Ishikawa (cell line): ENCODE data around the gene CAV3.

Source experiments
- CEBPB ChIP-seq: IDR thresholded peaks from 2 replicates; pipeline ENCODE4 v1.6.1; 2012
- CREB1 ChIP-seq: IDR thresholded peaks from 2 replicates; pipeline ENCODE4 v1.6.1; 2012; ENCODE audit warnings: low read depth
- EGR1 ChIP-seq: IDR thresholded peaks from 2 replicates; pipeline ENCODE4 v1.6.1; 2012
- EP300 ChIP-seq: IDR thresholded peaks from 2 replicates; pipeline ENCODE4 v1.6.1; 2012; ENCODE audit warnings: borderline replicate concordance
- FOXM1 ChIP-seq: IDR thresholded peaks from 2 replicates; pipeline ENCODE4 v1.6.1; 2012; ENCODE audit warnings: low read depth, borderline replicate concordance
- MAX ChIP-seq: IDR thresholded peaks from 2 replicates; pipeline ENCODE4 v1.6.1; 2012
- NFIC ChIP-seq: IDR thresholded peaks from 2 replicates; pipeline ENCODE4 v1.6.1; 2012
- RAD21 ChIP-seq: IDR thresholded peaks from 2 replicates; pipeline ENCODE4 v1.6.1; 2012; ENCODE audit warnings: low read depth
- TAF1 ChIP-seq: IDR thresholded peaks from 2 replicates; pipeline ENCODE4 v1.6.1; 2012; ENCODE audit warnings: low read depth, mild to moderate bottlenecking
- TCF12 ChIP-seq: IDR thresholded peaks from 2 replicates; pipeline ENCODE4 v1.6.1; 2012; ENCODE audit warnings: low read depth
- TEAD4 ChIP-seq: IDR thresholded peaks from 2 replicates; pipeline ENCODE4 v1.6.1; 2012
- YY1 ChIP-seq: IDR thresholded peaks from 2 replicates; pipeline ENCODE4 v1.6.1; 2012; ENCODE audit warnings: low read depth
- ZBTB7A ChIP-seq: IDR thresholded peaks from 2 replicates; pipeline ENCODE4 v1.6.1; 2012; ENCODE audit warnings: low read depth
- TF ChIP-seq, protein P1 (sequence below): IDR thresholded peaks from 2 replicates; pipeline ENCODE4 v1.6.1; 2012; ENCODE audit warnings: low read depth, mild to moderate bottlenecking
- TF ChIP-seq, protein P2 (sequence below): IDR thresholded peaks from 2 replicates; pipeline ENCODE4 v1.6.1; 2012

CAV3 gene

GRCh38 chr3:8727605-8728512 is 5.7 kb upstream of the CAV3 start:
- TF ChIP-seq TEAD4 (no peak), CEBPB (no peak), NFIC (no peak), FOXM1 (no peak), RAD21 (no peak), CREB1 (no peak), MAX (no peak), YY1 (no peak)
- TF ChIP-seq, protein P1, sequence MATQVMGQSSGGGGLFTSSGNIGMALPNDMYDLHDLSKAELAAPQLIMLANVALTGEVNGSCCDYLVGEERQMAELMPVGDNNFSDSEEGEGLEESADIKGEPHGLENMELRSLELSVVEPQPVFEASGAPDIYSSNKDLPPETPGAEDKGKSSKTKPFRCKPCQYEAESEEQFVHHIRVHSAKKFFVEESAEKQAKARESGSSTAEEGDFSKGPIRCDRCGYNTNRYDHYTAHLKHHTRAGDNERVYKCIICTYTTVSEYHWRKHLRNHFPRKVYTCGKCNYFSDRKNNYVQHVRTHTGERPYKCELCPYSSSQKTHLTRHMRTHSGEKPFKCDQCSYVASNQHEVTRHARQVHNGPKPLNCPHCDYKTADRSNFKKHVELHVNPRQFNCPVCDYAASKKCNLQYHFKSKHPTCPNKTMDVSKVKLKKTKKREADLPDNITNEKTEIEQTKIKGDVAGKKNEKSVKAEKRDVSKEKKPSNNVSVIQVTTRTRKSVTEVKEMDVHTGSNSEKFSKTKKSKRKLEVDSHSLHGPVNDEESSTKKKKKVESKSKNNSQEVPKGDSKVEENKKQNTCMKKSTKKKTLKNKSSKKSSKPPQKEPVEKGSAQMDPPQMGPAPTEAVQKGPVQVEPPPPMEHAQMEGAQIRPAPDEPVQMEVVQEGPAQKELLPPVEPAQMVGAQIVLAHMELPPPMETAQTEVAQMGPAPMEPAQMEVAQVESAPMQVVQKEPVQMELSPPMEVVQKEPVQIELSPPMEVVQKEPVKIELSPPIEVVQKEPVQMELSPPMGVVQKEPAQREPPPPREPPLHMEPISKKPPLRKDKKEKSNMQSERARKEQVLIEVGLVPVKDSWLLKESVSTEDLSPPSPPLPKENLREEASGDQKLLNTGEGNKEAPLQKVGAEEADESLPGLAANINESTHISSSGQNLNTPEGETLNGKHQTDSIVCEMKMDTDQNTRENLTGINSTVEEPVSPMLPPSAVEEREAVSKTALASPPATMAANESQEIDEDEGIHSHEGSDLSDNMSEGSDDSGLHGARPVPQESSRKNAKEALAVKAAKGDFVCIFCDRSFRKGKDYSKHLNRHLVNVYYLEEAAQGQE: no peak
- TF ChIP-seq, protein P2, sequence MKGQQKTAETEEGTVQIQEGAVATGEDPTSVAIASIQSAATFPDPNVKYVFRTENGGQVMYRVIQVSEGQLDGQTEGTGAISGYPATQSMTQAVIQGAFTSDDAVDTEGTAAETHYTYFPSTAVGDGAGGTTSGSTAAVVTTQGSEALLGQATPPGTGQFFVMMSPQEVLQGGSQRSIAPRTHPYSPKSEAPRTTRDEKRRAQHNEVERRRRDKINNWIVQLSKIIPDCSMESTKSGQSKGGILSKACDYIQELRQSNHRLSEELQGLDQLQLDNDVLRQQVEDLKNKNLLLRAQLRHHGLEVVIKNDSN: no peak

DNA sequence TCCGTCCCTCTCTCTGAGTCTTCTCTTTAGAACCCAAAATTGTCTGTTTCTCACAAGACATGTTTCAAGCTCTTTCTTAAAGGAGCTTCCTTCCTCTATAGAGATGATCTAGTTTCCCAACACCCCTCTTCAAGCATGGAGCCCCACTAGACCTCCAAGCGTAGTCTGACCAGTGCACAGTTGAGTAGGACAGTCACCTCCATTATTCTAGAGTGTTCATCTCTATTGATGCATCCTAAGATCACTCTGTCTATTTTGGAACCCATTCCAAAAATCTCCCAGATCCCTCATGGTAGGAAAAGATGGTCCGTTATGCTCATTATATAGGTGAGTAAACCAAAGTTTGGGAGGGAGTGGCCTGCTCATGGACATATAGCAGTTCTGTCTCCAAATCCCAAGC is 4.1 kb upstream of the CAV3 start:
- TF ChIP-seq RAD21 (no peak), CEBPB (no peak), TCF12 (no peak), MAX (no peak), FOXM1 (no peak), TAF1 (no peak), NFIC (no peak), EP300 (no peak), CREB1 (no peak), TEAD4 (no peak), YY1 (no peak), ZBTB7A (no peak), EGR1 (no peak)
- TF ChIP-seq, protein P2: no peak
- TF ChIP-seq, protein P1: no peak

DNA sequence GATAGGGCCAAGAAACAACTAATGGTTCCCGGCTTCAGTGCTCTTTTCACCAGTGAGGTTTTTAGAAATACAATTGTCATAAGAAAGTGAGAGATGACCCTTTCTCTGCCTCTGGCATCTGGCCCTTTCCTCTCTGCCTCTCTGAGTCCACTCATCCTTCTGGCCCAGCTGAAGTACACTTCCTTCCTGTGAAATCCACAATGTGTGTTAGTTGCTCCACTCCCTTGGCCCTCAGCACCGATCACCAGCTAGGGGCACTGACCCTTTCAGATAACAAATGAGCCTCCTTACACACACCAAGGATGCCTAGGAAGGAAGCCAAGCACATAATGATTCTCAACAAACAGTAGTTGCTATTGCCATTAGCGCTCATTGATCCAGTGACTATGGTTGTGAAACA is 2.9 kb upstream of the CAV3 start:
- TF ChIP-seq TEAD4 (no peak), CEBPB (no peak), RAD21 (no peak), CREB1 (no peak), YY1 (no peak), TCF12 (no peak), TAF1 (no peak), FOXM1 (no peak)

DNA sequence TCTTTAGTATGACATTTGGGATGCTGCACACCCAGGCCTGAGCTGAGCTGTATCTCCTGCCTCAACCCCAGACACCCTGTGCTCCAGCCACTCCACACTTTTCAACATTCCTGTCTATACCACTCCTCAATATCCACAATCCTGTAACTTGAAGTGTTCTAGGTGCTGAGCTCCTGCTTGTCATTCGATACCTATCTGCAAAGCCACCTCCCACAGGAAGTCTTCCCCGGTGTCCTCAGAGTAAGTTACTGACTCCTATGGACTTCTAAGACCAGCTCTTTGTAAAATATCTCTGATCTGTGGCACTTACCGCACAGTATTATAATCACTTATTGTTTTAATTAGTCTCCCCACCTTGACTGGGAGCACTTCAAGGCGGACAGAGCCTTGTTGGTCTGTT is 1.2 kb upstream of the CAV3 start:
- TF ChIP-seq YY1 (no peak), EP300 (no peak), ZBTB7A (no peak)

DNA sequence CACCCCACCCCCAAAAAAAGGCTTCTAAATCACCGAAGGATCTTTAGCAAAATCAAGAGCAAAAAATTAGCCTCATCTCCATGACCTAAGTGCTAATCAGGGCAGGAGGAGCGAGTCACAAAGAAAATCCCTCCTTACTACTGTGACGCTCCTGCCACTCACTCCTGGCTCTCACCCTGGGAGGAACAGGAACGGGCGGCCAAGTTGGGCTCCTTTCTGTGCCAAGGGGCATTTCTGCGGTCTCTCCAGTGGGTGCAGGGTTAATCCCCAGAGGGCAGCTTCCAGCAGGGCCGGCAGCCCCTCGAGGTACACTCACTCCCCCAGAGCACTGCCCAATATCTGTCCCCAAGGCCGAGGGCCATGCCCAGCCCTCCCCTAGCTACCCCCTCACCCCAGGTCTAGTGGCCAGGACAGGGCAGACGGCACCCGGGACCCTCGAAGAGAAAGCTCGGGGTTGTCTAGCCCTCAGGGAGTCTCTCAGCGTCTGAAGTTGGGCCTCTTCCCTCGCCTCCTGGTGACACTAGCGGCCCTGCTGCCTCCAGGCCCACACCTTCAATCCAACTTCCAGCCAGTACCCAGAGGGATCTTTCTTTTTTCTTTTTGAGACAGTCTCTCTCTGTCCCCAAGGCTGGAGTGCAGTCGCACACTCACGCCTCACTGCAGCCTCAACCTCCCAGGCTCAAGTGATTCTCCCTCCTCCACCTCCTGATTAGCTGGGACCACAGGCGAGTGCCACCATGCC is 706 bp downstream of the CAV3 start:
- no peak for TF ChIP-seq CREB1
- TF ChIP-seq ZBTB7A: no peak
- TF ChIP-seq CEBPB: no peak
- no peak for TF ChIP-seq NFIC
- TF ChIP-seq, protein P2: no peak
- no peak for TF ChIP-seq TCF12
- TF ChIP-seq TEAD4: no peak
- TF ChIP-seq, protein P1: no peak
- TF ChIP-seq EGR1: no peak
- TF ChIP-seq MAX: no peak
- TF ChIP-seq EP300: no peak
- no peak for TF ChIP-seq TAF1
- TF ChIP-seq FOXM1: no peak
- no peak for TF ChIP-seq YY1
- no peak for TF ChIP-seq RAD21
